HG02852 (cell line): ENCODE measurements around the gene SETBP1.
"Not testable (repeated sequence)": the region's sequence is repeated elsewhere in the genome, so short reads cannot be mapped to it uniquely, and the experiment has no call there.

Experiments
- ATAC-seq: cut with Tn5 transposase; IDR thresholded peaks from one replicate; pipeline ENCODE4 v1.9.1; 2021; ENCODE audit warnings: mild to moderate bottlenecking, moderate library complexity; ENCODE audit not compliant: unreplicated experiment

SETBP1 gene

DNA sequence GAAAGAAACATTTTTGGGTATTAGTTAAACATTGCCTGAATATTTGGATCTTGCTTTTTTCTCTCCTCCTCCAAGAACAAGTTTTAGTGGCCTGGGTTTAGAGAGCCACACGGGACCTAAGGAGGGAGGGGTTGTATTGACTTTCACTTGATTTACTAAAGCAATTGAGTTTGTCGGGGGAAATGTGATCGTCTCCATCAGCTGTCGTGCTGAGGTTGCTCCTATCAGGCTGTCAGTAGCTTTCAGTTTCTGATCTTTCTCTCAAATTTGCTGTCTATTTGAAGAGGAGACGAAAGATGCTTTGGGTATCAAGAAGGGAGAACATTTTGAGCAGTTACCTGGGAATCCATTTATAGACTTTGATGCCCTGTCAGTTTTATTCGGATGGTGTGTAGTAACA is 106.0 kb downstream of the SETBP1 start:
- ATAC-seq, result peak; percentile 87

GRCh38 chr18:44788334-44788733 is 107.6 kb downstream of the SETBP1 start:
- no peak for ATAC-seq

- no peak for ATAC-seq
Measured at GRCh38 chr18:44789710-44790109, 109.0 kb downstream of the SETBP1 start.

DNA sequence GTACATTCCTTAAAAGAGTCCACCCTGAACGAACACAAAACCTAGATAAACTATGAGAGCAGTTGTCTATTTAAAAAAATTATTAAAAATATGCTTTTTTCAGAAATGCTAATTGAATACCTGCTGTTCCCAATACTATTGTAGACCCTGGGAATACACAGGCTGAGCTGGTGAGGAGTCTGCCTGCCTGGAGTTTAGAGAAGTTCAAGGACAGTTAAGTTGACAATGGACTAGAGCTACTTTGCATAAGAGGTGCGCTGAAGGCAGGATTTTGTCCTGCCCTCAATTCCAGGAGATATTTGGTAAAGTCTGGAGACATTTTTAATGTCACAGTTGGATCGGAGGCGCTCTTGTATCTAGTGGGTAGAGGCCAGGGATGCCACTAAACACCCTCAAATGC is 110.2 kb downstream of the SETBP1 start:
- ATAC-seq, result no peak

DNA sequence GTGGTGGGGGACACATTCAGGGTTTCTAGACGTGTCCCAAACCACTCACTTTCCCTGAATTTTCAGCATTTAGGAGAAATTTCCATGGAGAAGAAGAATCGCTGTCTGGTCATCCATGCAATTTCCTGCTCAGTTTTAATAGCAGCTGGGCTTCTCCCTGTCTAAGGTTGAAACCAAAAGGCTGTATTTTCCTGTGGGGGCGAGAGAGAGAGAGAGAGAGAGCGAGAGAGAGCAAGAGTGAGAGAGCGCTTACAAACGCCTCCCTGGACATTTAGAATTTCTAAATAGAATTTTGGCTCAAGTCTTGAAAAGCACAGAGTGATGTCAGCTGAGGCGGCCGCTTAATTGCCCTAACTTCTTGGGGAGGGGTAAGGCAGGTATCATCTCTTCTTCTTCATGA is 110.8 kb downstream of the SETBP1 start:
- ATAC-seq, result no peak

DNA sequence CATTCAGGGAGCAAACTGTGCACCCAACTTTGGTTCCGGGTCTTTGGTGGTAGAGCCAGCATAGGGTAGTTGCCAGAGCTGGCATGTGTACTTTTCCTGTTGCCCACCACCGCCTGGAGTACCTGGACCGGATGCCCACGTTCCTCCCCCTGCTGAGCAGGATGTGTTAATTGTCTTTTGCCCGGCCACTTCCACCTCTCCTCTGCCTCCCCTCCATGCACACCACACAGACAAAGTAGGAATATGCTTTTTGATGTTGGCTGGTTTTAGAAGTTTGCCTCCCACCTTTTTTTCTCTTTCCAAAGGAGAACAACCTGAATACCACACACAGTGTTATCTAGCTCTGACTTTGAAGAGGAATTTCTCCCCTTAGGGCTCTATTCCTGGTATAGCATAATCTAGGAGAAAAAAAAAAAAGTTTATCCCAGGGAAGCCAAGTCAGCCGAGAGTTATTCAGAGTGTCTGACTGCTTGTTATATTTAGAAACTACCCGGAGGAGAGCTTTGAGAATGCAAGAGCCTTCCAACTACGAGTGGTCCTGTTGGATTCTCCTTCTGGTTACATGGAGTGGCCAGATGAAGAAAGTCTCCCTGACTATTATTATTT is 111.9 kb downstream of the SETBP1 start:
- ATAC-seq, result no peak

DNA sequence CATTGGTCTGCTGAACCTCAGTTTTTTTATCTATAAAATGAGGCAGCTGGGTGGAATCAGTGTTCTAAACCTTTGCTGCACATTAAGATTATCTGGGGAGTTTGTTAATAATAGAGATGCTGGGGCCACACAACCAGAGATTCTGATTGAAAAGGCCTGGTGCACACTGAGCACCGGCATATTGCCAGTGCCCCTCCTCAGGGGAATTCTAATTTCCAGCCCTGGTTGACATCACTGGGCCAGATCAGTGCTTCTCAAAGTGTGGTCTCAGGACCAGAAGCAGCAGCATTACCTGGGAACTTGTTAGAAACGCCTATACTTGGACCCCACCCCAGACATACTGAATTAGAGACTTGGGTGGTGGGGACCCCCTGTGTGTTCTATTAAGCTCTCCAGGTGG is 112.5 kb downstream of the SETBP1 start:
- ATAC-seq, result no peak

DNA sequence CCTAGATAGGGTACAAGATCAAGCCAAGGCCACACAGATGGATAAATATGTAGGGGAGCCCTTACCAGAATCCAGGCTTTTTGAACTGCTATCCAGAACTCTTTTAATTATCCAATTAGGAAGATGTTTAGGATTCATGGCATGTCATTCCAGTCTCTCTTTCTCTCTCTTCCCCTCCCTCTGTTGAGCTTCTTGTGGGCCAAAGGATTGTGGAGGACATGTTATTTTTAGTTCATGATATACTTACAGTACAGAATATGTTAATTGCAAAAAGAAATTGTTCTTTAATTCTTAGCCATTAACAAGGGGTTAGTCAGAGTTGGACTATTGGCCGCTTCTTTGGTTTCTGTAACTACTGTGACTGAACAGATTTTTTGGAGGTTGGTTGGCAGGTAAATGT is 113.0 kb downstream of the SETBP1 start:
- no peak for ATAC-seq

- no peak for ATAC-seq
Measured at GRCh38 chr18:44795241-44795640, 114.6 kb downstream of the SETBP1 start.

DNA sequence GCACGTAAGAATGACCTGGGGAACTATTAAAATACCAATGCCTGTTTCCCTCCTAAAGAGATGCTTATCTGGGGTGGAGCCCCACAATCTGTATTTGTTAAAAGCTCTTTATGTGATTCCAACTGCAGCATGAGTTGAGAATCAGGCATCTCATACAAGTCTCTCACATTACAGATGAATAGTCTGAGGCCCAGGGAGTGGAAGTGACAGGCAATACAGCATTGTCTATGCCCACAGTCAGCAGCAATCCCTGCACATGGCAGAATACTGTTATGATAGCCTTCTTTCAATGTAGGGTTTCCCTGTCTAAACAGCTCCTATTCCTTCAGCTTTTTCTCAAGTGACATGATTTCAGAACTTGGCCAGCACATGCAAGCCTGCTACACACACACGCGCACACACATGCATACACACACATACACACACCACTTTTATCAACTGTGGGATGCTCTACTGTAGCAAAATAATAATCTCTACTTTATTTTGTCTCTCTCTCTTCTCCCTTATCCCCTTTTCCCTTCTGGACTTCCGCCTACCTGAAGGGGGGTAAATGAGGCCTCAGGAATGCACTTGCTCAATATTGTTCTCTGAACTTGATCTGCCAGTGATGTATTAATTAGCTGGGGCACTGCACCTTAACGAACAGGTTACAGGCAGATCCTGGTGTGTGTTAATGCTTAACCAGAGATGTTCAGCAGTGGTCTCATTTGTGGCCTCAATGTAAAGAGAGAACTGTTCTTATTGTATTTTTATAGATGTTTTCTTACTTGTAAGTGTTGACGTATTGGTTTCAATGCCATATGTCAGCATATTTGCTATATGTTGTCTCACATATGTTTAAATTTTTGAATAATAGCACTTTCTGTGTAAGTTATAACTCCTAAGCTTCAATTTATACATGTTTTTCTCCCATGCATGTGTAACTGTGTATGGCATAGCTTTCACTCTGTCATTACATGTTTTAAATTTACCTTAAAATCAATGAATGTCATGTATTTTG is 116.0 kb downstream of the SETBP1 start:
- no peak for ATAC-seq

GRCh38 chr18:44798433-44799048 is 117.9 kb downstream of the SETBP1 start:
- ATAC-seq, result no peak

- peak; percentile 56 for ATAC-seq
Measured at GRCh38 chr18:44799382-44799906, 118.8 kb downstream of the SETBP1 start.

DNA sequence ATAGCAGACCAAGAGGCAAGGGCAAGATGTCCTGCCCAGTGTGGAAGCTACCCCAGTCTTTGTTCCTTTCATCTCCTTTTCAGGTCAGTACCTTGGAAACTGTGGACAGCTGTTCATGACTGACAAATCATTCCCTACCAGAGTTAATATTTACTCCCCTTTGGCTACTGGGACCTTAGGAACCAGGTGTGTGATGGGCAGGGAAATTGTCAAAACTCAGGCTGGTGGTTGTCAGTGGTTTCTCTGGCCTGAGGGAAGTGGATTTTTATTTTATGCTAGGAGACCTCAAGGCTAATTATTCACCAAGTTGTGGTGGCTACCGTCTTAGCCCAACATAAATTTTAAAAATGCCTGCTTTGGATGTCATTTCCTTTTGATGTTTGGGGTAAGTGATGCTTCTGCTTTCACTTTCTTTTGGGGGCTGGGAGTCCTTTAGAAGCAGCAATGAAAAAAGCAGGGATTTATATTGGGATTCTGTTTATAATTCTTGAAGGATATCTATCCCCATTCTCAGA is 119.3 kb downstream of the SETBP1 start:
- ATAC-seq, result peak; percentile 42

- not testable (repeated sequence) for ATAC-seq
Measured at GRCh38 chr18:44800766-44801165, 120.1 kb downstream of the SETBP1 start.

DNA sequence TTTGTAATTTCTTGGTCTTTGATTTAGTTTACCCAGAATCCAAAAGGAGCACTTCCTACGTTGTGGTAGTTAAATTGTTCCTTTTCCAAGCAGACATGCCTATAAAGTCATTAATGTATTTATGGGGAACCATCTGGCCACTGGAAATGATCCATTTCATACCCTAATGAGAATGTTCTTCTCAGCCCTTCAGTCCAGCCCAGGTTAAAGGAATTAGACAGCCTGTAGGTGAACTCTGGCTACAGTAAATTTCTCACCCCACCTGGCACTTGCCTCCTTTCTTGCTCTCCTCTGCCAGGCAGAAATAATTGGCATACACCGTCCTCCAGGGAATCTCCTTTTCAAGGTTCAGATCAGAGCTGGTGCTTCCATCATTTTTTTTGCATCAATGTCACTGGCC is 121.1 kb downstream of the SETBP1 start:
- no peak for ATAC-seq

GRCh38 chr18:44802508-44802907 is 121.8 kb downstream of the SETBP1 start:
- no peak for ATAC-seq

GRCh38 chr18:44803019-44803650 is 122.4 kb downstream of the SETBP1 start:
- ATAC-seq, result no peak

DNA sequence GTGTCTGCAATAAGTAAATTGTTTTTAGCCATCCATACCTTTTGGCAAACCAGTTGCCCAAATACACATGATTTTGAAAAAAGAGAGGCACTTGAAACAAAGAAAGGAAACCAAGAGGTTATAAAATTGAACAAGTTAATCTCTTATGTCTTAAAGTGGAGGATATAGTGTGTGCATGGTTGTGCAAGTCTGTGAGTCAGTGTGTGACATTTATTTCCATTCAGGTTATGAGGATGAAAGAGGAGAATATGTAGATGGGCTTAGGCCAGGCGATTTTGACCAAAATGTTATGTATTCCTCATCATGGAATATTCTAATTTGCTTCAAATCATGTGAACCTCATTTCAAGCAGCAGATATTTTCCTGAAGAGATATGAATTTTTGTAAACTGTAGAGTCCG is 123.3 kb downstream of the SETBP1 start:
- ATAC-seq, result no peak

DNA sequence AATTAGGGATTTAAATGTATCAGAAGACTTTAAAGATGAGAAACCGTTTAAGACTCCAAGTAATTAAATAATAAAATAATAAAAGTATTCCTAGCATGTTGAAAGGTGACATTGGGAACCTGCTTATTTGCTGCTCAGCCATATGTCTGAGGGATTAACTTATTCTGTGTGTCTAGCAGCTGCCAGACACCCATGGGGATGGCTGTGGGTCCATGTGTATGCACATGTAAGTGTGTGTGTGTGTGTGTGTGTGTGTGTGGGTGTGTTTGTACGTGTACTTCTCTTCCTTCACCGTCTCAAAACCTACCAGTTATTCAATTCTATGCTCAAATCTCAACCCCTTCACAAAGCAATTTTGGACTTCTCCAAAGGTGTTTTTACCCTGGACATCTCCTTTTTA is 124.5 kb downstream of the SETBP1 start:
- no peak for ATAC-seq

GRCh38 chr18:44805643-44806042 is 125.0 kb downstream of the SETBP1 start:
- ATAC-seq, result no peak

GRCh38 chr18:44807766-44808165 is 127.1 kb downstream of the SETBP1 start:
- ATAC-seq, result no peak
